Adipocyte (in vitro differentiated cells): ENCODE data around the gene NPEPPS.

Experiments used
- DNase-seq: peaks from one replicate; pipeline ENCODE4 v3.0.0-alpha.2; 2015; ENCODE audit warnings: low read depth
- H3K27me3 ChIP-seq: replicated peaks from 2 replicates; pipeline ENCODE4 v1.7.0; 2013; ENCODE audit warnings: mild to moderate bottlenecking, low read length, moderate library complexity; ENCODE audit not compliant: control insufficient read depth, insufficient read depth
- H3K36me3 ChIP-seq: 2 replicates; pipeline ENCODE4 v1.7.0; 2013; ENCODE audit warnings: low read length, mild to moderate bottlenecking, moderate library complexity; ENCODE audit not compliant: control insufficient read depth, insufficient read depth, severe bottlenecking
- H3K4me1 ChIP-seq: 2 replicates; pipeline ENCODE4 v1.7.0; 2013; ENCODE audit warnings: mild to moderate bottlenecking, low read length, moderate library complexity; ENCODE audit not compliant: control insufficient read depth, insufficient read depth
- H3K4me3 ChIP-seq: 2 replicates; pipeline ENCODE4 v1.7.0; 2013; ENCODE audit warnings: mild to moderate bottlenecking, low read length, moderate library complexity
- H3K9ac ChIP-seq: 2 replicates; pipeline ENCODE4 v1.7.0; 2013; ENCODE audit warnings: mild to moderate bottlenecking, low read length, moderate library complexity
- H3K9me3 ChIP-seq: 2 replicates; pipeline ENCODE4 v1.7.0; 2013; ENCODE audit warnings: mild to moderate bottlenecking, low read length, moderate library complexity; ENCODE audit not compliant: control insufficient read depth

Gene NPEPPS

DNA sequence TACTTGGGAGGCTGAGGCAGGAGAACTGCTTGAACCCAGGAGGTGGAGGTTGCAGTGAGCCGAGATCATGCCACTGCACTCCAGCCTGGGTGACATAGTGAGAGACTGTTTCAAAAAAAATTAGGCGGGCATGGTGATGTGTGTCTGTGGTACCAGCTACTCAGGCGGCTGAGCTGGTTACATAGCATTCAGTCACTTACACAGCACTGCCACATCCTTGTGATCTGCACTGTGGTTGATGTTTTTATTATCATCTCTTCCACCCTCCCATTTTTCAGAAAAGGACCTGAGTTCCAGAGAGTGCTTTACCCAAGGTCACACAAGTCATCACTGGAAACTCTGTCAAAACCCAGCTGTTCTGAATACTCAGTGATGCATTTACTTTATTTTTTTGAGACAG, 104.0 kb downstream of the NPEPPS start:
- Histone ChIP-seq H3K4me1 (peaks cover 6% of the 10 kb centered on the region), H3K9ac (no peak overlapping the region), H3K9me3 (no peaks in the 10 kb centered on the region), H3K36me3 (peaks cover 2% of the 10 kb centered on the region), H3K4me3 (no peak overlapping the region), H3K27me3 (no peaks in the 10 kb centered on the region)
- DNase-seq: no peak

DNA sequence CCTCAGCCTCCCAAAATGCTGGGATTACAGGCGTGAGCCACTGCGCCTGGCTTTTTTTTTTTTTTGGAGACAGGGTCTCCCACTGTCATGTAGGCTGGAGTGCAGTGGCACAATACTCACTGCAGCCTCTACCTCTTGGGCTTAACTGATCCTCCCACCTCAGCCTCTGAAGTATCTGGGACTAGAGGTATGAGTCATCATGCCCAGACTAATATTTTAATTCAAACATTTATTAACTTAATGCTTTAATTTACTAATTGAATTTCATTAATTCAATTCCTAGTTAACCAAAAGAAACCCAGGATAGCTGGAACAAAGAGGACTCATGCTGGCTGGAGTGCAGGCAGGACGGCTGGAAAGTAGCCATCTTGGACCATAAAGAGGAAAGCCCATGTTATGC, 104.8 kb downstream of the NPEPPS start:
- Histone ChIP-seq H3K4me1 (peaks cover 6% of the 10 kb centered on the region), H3K4me3 (no peak overlapping the region), H3K36me3 (peaks cover 2% of the 10 kb centered on the region), H3K27me3 (no peaks in the 10 kb centered on the region), H3K9ac (no peak overlapping the region), H3K9me3 (no peaks in the 10 kb centered on the region)
- no peak for DNase-seq

- no peak for DNase-seq
- Histone ChIP-seq H3K9me3 (no peaks in the 10 kb centered on the region), H3K9ac (no peak overlapping the region), H3K27me3 (no peaks in the 10 kb centered on the region), H3K36me3 (peaks cover 2% of the 10 kb centered on the region), H3K4me3 (no peak overlapping the region), H3K4me1 (peaks cover 6% of the 10 kb centered on the region)
Observed at GRCh38 chr17:47636273-47637030, 105.5 kb downstream of the NPEPPS start.

- H3K9ac ChIP-seq: no peak overlapping the region
- no peak for DNase-seq
Observed at GRCh38 chr17:47638903-47639302, 108.0 kb downstream of the NPEPPS start.

GRCh38 chr17:47640076-47640475, 109.2 kb downstream of the NPEPPS start:
- Histone ChIP-seq H3K4me1 (peaks cover 6% of the 10 kb centered on the region), H3K36me3 (peaks cover 2% of the 10 kb centered on the region), H3K4me3 (no peak overlapping the region), H3K27me3 (no peaks in the 10 kb centered on the region), H3K9me3 (no peaks in the 10 kb centered on the region), H3K9ac (no peak overlapping the region)
- no peak for DNase-seq

More at GRCh38 chr17:47638903-47639302, 108.0 kb downstream of the NPEPPS start:
- Histone ChIP-seq H3K4me1 (peaks cover 11% of the 10 kb centered on the region), H3K36me3 (peaks cover 2% of the 10 kb centered on the region), H3K9me3 (no peaks in the 10 kb centered on the region), H3K27me3 (no peaks in the 10 kb centered on the region), H3K4me3 (no peak overlapping the region)

DNA sequence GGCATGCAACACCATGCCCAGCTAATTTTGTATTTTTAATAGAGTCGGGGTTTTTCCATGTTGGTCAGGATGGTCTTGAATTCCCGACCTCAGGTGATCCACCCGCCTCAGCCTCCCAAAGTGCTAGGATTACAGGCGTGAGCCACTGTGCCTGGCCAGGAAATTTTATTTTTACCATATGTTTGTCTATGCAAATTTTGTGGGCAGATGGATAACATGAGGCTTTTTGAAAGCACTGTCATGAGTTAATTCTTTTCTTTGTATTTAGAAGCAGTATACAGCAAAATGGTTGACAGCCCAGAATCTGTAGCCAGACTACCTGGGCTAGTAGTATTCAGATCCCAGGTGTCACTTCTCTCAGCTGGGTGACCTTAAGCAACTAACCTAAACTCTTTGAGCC, 110.3 kb downstream of the NPEPPS start:
- peaks cover 6% of the 10 kb centered on the region for H3K4me1 ChIP-seq
- peaks cover 2% of the 10 kb centered on the region for H3K36me3 ChIP-seq
- H3K4me3 ChIP-seq: no peak overlapping the region
- DNase-seq: no peak
- H3K9ac ChIP-seq: no peak overlapping the region
- no peaks in the 10 kb centered on the region for H3K9me3 ChIP-seq
- H3K27me3 ChIP-seq: no peaks in the 10 kb centered on the region

GRCh38 chr17:47643116-47643515, 112.2 kb downstream of the NPEPPS start:
- peak overlapping the region; percentile 27 for H3K4me3 ChIP-seq
- no peak for DNase-seq
- H3K9ac ChIP-seq: no peak overlapping the region
- no peaks in the 10 kb centered on the region for H3K36me3 ChIP-seq
- H3K4me1 ChIP-seq: peaks cover 6% of the 10 kb centered on the region
- no peaks in the 10 kb centered on the region for H3K9me3 ChIP-seq
- no peaks in the 10 kb centered on the region for H3K27me3 ChIP-seq

DNA sequence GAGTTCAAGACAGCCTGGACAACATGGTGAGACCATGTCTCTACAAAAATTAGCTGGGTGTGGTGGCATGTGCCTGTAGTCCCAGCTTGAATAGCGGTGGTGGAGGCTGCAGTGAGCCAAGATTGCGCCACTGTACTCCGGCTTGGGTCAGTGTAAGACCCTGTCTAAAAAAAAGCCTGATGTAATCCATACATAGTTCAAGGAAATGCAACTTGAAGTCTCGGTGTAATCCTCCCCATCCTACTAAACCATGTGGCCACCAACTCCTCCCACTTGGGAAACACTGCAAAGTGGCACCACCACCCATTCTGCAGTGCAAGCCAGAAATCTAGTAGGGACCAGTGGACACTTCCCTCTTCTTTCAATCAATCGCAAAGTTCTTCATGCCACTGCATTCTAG, 113.4 kb downstream of the NPEPPS start:
- no peak for DNase-seq
- Histone ChIP-seq H3K36me3 (no peaks in the 10 kb centered on the region), H3K9me3 (no peaks in the 10 kb centered on the region), H3K4me3 (no peak overlapping the region), H3K4me1 (peaks cover 14% of the 10 kb centered on the region), H3K27me3 (no peaks in the 10 kb centered on the region), H3K9ac (no peak overlapping the region)

- peak; percentile 100 for DNase-seq
- Histone ChIP-seq H3K4me1 (peaks cover 29% of the 10 kb centered on the region), H3K27me3 (no peaks in the 10 kb centered on the region), H3K36me3 (peaks cover 31% of the 10 kb centered on the region), H3K9ac (peak within 1 kb of the TSS; percentile 95), H3K4me3 (peak within 1 kb of the TSS; percentile 92), H3K9me3 (no peaks in the 10 kb centered on the region)
Observed at GRCh38 chr17:47649153-47649971, 118.5 kb downstream of the NPEPPS start, which contains the start of gene KPNB1. TSS of gene KPNB1 (plus strand) at chr17:47649919. CDS start at chr17:47650245, 326 bp downstream.

DNA sequence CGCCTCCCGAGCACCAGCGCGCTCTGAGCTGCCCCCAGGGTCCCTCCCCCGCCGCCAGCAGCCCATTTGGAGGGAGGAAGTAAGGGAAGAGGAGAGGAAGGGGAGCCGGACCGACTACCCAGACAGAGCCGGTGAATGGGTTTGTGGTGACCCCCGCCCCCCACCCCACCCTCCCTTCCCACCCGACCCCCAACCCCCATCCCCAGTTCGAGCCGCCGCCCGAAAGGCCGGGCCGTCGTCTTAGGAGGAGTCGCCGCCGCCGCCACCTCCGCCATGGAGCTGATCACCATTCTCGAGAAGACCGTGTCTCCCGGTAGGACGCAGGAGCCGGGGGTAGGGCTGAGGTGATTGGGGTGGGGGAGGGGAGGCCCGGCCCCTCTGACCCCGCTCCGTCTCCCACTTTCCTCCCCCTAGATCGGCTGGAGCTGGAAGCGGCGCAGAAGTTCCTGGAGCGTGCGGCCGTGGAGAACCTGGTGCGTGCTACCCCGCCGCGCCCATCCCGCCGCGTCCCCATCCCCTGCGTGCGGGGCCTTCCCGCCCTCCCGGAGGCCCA, 119.1 kb downstream of the NPEPPS start:
- DNase-seq: no peak
- H3K4me1 ChIP-seq: peaks cover 36% of the 10 kb centered on the region
- H3K9me3 ChIP-seq: no peaks in the 10 kb centered on the region
- H3K9ac ChIP-seq: peak overlapping the region; percentile 84
- H3K27me3 ChIP-seq: no peaks in the 10 kb centered on the region
- H3K36me3 ChIP-seq: peaks cover 38% of the 10 kb centered on the region
- peak overlapping the region; percentile 83 for H3K4me3 ChIP-seq
